ENCODE data around the gene STK33.
A peak's percentile ranks its signal among the peaks of the same experiment; 100 is the strongest.

STK33 gene

DNA sequence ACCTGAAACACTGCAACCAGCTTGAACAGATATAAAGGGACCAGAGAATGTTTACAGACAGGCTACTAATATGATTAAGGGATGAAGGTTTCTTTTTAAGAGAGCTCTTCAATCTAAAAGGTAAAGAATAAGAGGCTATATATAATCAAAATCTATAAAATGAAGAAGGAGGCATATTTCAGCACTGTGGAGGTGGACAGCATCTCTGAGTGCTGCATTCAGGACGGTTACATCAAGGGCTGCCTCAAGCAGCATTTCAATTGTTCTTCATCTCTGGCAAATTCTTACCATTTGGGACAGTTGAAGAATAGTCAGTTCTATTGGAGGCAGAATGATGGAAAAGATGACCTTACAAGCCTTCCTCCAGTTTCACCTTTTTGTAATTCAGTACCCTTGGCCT is 190.7 kb downstream of the STK33 start:
- DNase-seq, result peak; percentile 13

DNA sequence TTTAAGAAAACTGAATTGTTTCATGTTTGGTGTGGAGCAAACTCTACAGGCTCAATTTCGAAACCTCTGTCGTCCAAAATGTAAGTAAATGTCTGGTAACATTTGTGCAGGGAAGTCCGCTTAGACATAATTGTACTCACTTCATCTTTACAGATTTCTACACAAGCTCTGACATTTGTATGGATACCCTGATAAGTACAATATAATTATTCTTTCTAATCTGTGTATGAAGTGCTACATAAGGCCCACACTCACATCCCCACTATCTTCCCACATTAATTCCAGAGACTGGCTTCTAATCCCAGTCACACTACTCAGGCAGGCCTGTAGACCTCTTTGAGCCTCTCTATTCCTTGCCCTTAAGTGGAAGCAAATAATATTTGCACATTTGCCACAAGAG is 201.1 kb downstream of the STK33 start:
- DNase-seq, result no peak

- no peak for DNase-seq
Observed at GRCh38 chr11:8392166-8392565, 201.9 kb downstream of the STK33 start.

GRCh38 chr11:8390851-8391612 is 203.0 kb downstream of the STK33 start:
- no peak for DNase-seq

DNA sequence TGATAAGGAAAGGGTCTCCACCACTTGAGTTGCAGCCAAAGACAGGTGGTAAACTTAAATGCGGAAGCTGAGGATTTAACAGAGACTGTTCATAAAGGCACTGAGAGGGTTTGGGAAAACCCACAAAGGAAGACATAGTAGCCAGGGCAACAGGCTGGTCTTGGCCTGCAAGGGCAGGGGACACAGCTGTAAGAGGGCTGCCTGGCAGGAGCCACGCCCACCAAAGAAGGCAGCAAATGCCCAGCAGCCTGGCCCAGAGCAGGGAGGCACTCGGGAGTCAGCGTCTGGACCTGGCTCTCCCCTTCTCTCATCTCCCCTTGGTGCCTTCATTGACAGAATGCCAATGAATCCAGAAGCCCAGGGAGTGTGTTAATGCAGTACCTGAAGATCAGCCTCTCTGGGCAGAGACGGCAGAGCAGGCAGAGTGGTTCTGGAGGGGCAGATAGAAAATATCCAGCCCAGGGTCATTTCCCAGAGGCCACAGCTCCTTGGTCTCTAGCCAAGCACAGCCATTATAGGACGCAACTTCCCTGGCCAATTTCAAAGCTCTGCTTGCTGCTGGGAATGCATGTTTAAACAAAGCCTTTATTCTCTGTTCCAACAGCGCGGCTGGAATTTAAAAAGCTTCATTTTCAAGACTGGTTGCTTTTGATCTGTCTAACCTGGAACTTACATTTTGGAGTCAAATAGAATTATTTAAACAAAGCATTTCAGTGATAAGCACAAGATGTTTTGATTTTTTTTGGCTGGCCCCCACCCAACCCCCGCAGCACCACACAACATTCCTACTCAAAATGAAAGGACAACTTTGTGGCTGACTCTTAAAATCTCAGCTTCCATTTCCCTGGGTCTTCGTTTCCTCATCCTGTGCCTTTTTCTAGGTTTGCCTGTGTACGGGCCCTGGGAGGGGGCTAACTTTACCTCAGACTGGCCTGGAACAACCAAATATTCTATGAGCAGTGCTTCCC is 204.7 kb downstream of the STK33 start:
- DNase-seq, result no peak

DNA sequence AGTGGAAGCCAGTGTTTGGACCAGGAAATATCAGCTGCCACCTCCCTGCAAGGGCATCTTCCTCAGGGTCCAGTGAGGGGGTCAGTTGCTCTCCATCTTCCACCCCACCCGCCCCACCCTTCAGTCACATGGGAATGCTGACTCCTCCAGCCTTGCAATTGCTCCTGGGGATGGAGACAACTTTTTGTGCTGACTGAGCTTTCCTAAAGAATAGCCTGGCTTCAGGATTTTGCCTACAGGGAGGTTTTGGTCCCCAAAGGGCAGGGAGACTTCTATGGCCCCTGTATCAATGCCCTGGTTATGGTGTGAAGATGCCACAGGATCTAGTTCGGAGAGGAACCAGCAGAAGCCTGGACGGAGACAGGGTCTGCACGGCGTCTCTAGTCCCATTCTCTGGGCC is 206.3 kb downstream of the STK33 start:
- DNase-seq, result no peak

GRCh38 chr11:8387141-8387540 is 206.9 kb downstream of the STK33 start:
- DNase-seq, result no peak

GRCh38 chr11:8386134-8386864 is 207.7 kb downstream of the STK33 start:
- no peak for DNase-seq

- DNase-seq, result peak; percentile 69
Observed at GRCh38 chr11:8384199-8384821, 209.7 kb downstream of the STK33 start.

- DNase-seq, result no peak
Observed at GRCh38 chr11:8383627-8384026, 210.4 kb downstream of the STK33 start.

DNA sequence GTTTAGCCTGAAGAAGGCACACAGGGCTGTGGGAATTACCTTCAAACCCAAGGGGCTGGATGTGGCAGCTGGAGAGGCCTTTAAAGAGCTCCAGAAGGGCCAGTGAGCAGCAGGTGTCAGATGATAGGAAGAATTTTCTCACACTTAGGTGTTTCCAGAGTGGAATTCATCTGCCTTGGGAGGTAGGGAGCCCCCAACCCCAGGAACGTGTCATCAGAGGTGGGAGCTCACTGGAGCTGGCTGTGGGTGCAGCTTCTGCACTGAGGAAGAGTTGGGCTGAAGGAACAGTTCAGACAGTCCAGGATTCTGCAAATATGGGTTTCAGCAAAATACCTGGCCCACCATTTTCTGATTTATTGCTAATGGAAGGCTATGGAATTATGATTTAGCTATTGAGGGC is 210.8 kb downstream of the STK33 start:
- DNase-seq, result no peak

GRCh38 chr11:8382436-8383053 is 211.5 kb downstream of the STK33 start:
- peak; percentile 69 for DNase-seq

GRCh38 chr11:8381871-8382396 is 212.1 kb downstream of the STK33 start:
- DNase-seq, result no peak

GRCh38 chr11:8381343-8381742 is 212.7 kb downstream of the STK33 start:
- DNase-seq, result no peak

GRCh38 chr11:8375932-8376331 is 218.1 kb downstream of the STK33 start:
- no peak for DNase-seq

GRCh38 chr11:8375460-8375859 is 218.6 kb downstream of the STK33 start:
- DNase-seq, result no peak

DNA sequence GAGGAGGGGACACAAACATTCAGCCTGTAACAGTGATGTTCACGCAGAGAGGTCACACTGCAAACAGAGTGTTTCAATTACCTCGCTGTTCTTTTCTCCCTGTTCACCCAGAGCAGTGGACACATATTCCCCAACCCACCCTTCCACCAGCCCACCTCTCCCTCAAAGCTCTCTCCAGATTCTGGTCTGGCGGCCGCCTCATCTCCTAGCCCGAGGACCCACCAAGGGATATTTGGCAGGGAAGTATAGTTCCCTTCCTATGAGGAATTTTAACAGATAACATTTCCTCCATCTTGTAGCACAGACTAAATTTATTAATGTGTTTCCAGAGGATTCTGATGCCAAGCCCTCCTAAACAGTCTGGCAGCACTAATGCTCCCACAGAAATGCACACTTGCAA is 219.3 kb downstream of the STK33 start:
- DNase-seq, result no peak

- DNase-seq, result no peak
Observed at GRCh38 chr11:8373519-8374432, 220.3 kb downstream of the STK33 start.

GRCh38 chr11:8372641-8373381 is 221.2 kb downstream of the STK33 start:
- no peak for DNase-seq

DNA sequence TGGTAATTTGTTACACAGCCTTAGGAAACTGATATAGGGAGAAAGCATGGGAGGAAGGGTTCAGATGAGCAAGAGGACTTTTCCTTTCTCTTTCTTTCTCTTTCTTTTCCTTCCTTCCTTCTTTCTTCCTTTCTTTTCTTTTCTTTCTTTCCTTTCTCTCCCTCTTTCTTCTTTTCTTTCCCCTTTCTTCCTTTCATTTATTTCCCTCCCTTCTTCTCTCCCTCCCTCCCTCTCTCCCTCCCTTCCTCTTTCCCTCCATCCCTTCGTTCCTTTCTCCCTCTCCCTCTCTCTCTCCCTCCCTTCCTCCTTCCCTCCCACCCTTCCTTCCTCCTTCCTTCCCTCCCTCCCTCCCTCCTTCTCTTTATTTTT is 222.5 kb downstream of the STK33 start:
- no peak for DNase-seq
